ENCODE results near the gene GBX2. TPM values are rescaled to one million over a fixed set of nuclear protein-coding genes. Genes with fewer than 3 reads are reported as not detected.

GBX2 gene
- total RNA-seq, 2 donors from 2014 or later, result not detected

DNA sequence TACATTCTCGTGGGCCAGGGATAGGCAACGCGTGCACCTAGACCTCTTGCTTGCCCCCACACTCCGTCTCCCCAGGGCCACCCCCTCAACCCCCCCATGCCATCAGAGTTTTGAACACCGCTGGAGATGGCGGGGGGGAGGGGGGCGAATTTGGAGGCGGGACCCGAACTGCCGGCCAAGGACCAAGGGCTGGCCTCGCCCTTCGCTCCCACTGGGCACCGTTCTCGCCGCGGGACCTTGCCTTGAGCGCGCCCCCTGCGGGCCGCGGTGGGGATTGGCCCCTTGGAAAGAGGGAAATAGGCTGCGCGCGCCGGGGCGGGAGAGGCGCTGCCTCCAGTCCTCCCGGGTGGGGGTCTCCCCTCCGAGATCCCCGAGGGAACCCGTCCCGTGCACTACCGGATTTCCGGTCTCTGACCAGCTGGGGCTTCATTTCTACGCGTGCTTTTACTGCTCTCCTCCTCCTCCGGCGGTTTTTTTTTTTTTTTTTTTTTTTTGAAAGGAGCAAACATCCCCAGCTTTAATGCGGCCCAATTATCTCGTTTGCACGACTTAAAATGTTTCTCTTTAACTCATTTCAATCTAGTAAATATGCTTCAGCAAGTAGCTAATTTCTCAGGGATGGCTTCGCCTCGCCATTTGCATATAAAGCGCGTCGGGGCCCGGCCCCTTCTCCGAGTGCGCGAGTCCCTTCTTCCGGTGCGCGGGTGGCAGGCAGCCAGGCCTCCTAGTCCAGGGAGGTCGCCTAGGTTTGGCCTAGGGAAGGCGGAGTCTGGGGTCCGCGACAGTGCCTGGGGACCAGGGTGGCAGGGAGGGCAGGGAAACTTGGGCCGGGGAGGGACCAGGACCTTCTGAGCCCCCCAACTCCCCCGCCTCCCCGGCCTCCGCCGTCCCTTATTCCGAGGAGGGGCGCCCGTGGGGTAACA is 10.0 kb upstream of the GBX2 start:
- DNase-seq (peak; percentile 51 to 69), ATAC-seq (replicated peaks in 1 of 2) (peak; percentile 55 to 58)
- peak overlapping the region; percentile 70 to 86 for H3K4me3 Mint-ChIP-seq
- peaks cover 0 to 3% of the 10 kb centered on the region in 2 donors for H3K36me3 Mint-ChIP-seq (ENCODE audit: insufficient read depth in 2 of 2)
- H3K4me1 Mint-ChIP-seq (ENCODE audit: low read depth), result no peaks in the 10 kb centered on the region
- no peaks in the 10 kb centered on the region for H3K9me3 Mint-ChIP-seq
- no peak overlapping the region for H3K27ac Mint-ChIP-seq
- peaks cover 68% of the 10 kb centered on the region for H3K27me3 Mint-ChIP-seq (ENCODE audit: low read depth)

DNA sequence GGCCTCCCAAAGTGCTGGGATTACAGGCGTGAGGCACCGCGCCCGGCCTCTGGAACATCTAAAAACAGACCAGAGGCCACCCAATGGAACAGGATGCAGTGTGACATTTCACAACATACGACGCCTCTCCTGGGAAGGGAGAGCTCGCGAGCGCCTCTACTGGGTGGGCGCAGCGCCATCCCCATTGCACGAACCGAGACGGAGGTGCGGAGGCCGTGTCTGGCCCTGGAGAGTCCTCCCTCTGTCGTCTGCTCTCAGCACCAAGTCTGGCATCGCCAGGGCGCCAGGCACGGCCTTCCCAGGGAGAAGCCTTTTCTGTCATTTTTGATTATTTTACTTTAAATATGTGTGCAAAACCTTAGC is 9.4 kb upstream of the GBX2 start:
- Mint-ChIP-seq H3K27ac (no peak overlapping the region), H3K36me3 (ENCODE audit: insufficient read depth in 2 of 2) (peaks cover 0 to 3% of the 10 kb centered on the region in 2 donors), H3K4me1 (ENCODE audit: low read depth) (no peaks in the 10 kb centered on the region), H3K27me3 (ENCODE audit: low read depth) (peaks cover 62% of the 10 kb centered on the region), H3K9me3 (no peaks in the 10 kb centered on the region), H3K4me3 (no peak overlapping the region)
- ATAC-seq (replicated peaks in 1 of 2), result peak; percentile 65 to 66
- DNase-seq, result peak; percentile 42 to 60

DNA sequence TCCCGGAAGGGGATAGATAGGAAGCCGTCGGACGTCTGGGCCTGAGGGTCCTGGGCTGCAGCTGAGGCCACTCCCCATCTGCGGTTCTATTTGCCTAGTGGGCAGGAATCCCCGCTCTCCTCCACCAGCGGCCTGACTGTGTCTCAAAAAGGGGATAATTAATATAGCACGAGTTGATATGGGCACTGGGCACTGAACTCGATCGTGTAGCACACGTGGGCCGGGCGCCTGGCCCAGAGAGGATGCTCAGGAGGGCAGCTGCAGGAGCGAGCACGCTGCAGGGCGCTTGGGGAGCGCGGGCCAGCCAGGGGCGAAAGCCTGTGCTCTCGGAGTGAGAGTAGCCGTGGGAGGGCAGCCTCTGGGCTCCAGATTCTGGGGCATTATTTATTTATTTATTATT is 8.8 kb upstream of the GBX2 start:
- no peaks in the 10 kb centered on the region for H3K4me1 Mint-ChIP-seq (ENCODE audit: low read depth)
- no peak for DNase-seq
- no peak overlapping the region for H3K27ac Mint-ChIP-seq
- H3K36me3 Mint-ChIP-seq (ENCODE audit: insufficient read depth in 2 of 2), result peaks cover 0 to 3% of the 10 kb centered on the region in 2 donors
- H3K4me3 Mint-ChIP-seq, result no peak overlapping the region
- no peak for ATAC-seq (replicated peaks in 1 of 2)
- peaks cover 61% of the 10 kb centered on the region for H3K27me3 Mint-ChIP-seq (ENCODE audit: low read depth)
- H3K9me3 Mint-ChIP-seq, result no peaks in the 10 kb centered on the region

DNA sequence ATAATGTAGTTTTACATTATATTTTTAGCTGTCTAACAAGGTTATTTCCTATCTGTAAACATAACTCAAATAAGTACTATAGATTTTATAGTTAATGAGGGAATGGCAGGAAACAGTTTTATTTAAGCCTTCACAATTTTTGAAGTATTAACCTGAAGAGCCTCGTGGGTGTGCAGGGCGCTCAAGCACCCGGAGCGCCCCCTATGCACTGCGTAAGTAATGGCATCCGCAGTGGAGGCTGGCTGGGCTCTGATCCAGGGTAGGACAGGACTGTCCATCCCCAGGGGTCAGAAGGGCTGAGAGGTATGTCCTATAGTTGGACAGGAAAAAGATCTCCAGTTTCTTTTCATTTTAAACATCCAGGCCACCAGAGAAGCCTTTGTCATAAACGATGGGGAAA is 8.2 kb upstream of the GBX2 start:
- Mint-ChIP-seq H3K27ac (no peak overlapping the region), H3K36me3 (ENCODE audit: insufficient read depth in 2 of 2) (peaks cover 0 to 3% of the 10 kb centered on the region in 2 donors), H3K4me1 (ENCODE audit: low read depth) (no peaks in the 10 kb centered on the region), H3K9me3 (no peaks in the 10 kb centered on the region), H3K4me3 (no peak overlapping the region), H3K27me3 (ENCODE audit: low read depth) (peaks cover 67% of the 10 kb centered on the region)
- ATAC-seq (replicated peaks in 1 of 2), result peak in 1 of 2 donors; percentile 48
- DNase-seq, result no peak

DNA sequence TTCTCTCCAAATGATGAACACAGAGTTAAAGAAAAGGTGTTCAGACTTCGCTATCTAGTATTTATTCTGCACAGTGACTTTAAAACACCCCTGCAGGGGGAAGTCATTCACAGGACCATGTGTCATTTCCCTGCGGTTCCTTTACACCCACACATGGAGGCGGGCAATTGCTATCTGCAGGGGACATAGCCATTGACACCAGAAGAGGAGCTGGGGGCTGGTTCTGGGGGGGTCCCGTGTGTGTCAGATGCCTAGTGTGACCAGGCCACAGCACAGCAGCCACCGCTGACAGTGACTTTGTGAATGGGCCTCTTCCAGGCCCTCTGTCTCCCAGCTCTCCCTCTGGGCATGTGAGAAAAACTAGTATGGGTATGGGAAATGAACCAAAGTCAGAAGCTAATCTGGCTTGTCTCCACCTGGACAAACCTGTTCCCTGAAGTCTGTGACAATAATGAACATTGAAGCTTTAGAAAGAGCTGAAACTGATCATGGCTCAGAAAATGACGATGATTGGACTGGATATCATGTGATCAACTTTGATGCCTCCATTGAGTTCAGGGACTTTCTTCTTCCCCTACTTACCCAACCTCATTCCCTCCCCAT is 7.5 kb upstream of the GBX2 start:
- H3K27ac Mint-ChIP-seq, result no peak overlapping the region

DNA sequence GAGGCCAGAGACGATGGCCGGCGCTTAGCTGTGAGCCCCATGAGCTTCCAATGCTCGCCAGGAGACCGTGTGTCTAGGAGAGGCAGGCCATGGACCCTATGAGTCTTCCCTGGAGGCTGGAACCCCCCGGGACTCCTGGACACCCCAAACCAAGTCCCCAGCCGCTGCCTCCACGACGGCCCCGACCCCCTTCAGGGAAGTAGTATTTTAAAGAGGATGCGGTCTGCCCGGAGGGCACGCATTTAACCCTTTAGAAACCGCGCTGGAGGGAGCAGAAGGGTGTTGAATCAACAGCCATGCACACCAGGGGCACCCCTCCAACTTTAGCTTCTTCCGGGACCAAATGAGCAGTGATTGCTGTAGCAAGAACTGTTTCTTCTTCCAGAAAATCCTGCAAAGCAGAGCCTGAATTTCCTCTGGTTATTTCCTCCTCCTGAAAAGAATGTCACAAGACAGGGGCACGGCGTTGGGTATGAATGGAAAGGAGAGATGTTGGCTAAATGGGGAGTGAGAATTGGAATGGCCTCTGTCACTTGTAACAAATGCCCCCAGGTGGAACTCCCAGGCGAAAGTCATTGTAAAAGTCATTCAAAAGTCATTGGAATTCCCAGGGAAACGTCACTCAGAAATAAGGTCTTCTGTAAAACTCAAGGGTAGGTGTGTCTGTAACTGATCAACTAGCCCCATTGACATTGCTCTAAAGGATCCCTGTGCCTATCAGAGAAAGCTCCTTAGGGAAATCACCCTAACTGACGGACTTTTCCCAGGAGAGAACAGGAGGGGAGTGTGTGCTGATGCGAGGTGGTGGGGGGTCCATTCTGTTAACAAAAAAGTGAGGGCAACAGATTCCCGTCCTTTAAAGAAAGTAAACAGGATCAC is 5.8 kb upstream of the GBX2 start:
- H3K27ac Mint-ChIP-seq, result no peak overlapping the region
- H3K4me1 Mint-ChIP-seq (ENCODE audit: low read depth), result no peaks in the 10 kb centered on the region
- peaks cover 72% of the 10 kb centered on the region for H3K27me3 Mint-ChIP-seq (ENCODE audit: low read depth)
- H3K36me3 Mint-ChIP-seq (ENCODE audit: insufficient read depth in 2 of 2), result peaks cover 0 to 3% of the 10 kb centered on the region in 2 donors
- H3K4me3 Mint-ChIP-seq, result no peak overlapping the region
- ATAC-seq (replicated peaks in 1 of 2) (no peak), DNase-seq (no peak)
- H3K9me3 Mint-ChIP-seq, result no peaks in the 10 kb centered on the region

More for the DNA sequence above, 7.5 kb upstream of the GBX2 start:
- Mint-ChIP-seq H3K9me3 (no peaks in the 10 kb centered on the region), H3K27me3 (ENCODE audit: low read depth) (peaks cover 65% of the 10 kb centered on the region), H3K4me1 (ENCODE audit: low read depth) (no peaks in the 10 kb centered on the region), H3K4me3 (no peak overlapping the region), H3K36me3 (ENCODE audit: insufficient read depth in 2 of 2) (peaks cover 0 to 3% of the 10 kb centered on the region in 2 donors)
- DNase-seq (no peak), ATAC-seq (replicated peaks in 1 of 2) (peak; percentile 31 to 36)

DNA sequence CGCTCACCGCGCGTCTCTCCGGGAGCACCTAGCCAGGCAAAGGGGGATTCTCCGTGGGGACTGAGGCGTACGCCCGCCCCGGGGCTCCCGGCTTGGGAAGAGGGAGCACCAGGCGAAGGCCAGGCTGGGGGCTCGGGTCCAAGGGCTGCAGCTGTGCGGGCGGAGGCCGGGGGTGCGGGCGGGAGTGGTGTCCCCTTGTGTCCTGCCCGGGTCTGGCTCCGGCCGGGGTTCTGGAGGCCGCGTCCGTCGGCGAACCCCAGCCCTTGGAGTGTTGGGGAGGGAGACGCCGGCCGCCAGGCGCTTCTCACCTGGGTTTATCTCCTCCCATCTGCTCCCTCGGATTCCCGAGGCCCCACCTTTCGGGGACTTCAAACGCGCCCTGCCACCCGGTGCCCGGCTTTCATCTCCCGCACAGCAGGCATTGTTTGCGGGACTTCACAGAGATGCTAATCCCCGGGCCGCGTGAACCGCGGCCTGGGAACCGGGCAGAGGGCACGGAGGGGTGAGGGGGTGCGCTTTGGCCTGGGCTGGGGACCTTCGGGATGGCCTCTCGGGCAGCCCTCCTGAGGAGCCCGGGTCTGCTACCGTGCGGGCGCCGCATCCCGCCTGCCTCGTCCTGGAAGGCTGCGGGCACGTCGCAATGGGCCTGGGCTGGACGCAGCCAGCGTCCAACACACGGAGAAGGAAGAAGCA is 5.0 kb upstream of the GBX2 start:
- no peak for DNase-seq
- peaks cover 69% of the 10 kb centered on the region for H3K27me3 Mint-ChIP-seq (ENCODE audit: low read depth)
- H3K9me3 Mint-ChIP-seq, result no peaks in the 10 kb centered on the region
- H3K27ac Mint-ChIP-seq, result no peak overlapping the region
- H3K36me3 Mint-ChIP-seq (ENCODE audit: insufficient read depth in 2 of 2), result no peaks in the 10 kb centered on the region
- no peak overlapping the region for H3K4me3 Mint-ChIP-seq
- H3K4me1 Mint-ChIP-seq (ENCODE audit: low read depth), result no peaks in the 10 kb centered on the region
- ATAC-seq (replicated peaks in 1 of 2), result no peak

DNA sequence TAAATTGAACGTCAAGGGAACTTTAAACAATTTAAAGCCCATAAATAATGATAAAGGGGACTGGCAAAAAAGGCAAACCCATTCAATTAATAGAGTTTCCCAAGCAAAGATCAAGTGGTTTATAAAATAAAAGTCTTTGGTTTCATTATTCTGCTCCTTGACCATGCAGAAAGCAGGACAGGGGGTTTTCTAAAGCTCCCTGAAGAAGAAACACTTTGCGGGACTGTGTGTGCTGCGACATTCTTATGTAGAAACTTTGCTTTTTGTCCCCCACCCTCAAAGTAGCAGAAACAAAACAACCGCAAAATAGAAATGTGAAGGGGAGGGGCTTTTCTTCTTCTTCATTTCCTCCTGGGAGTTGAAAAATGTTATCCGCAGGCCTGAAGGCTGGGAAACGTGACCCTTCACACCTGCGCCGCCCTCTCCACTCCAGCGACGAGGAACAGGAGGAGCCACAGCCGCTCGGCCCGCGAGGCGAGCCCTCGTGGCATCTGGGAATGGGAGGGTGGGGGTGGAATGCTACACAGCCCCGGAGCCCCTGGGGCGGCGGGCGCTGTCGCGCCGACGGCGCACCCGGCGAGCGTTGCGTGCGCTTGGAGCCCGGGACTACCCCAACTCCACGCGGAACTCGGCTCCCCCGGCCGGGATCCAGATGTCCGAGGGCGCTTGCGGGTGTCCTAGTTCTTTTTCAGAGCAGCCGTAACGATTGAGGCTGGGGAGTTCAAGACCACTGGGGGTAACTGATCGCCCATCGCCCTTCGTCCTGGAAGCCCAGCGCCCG is 4.3 kb upstream of the GBX2 start:
- Mint-ChIP-seq H3K36me3 (ENCODE audit: insufficient read depth in 2 of 2) (no peaks in the 10 kb centered on the region), H3K9me3 (no peaks in the 10 kb centered on the region), H3K27ac (peak overlapping the region; percentile 34), H3K4me3 (no peak overlapping the region), H3K4me1 (ENCODE audit: low read depth) (no peaks in the 10 kb centered on the region), H3K27me3 (ENCODE audit: low read depth) (peaks cover 67% of the 10 kb centered on the region)
- DNase-seq (no peak), ATAC-seq (replicated peaks in 1 of 2) (no peak)

DNA sequence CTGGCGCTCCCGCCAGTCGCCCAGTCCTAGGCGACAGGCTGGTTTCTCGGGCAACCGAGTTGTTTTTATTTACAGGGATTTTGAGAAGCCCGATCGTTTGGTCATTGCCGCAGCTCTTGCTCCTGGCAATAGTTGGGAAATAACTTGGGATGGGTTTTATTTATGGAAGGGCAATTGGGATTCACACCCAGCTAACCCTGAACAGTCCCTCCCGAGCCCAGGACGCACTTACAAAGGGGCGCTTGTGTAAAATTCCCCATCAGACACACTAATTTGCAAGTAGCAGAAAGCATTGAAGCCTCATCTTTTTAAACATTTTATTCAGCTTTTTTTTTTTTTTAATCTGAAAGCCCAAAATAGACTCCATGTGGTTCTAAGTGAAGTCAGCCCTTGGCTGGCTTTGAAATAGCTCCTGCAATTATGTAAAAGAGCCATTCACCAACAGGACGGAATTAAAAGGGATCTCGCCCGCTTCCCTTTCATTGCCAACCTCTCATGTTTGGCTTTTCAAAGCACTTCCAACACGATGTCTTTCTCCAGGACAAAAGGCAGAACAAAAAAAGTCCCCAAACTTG is 3.6 kb upstream of the GBX2 start:
- peaks cover 2% of the 10 kb centered on the region for H3K4me1 Mint-ChIP-seq (ENCODE audit: low read depth)
- peaks cover 67% of the 10 kb centered on the region for H3K27me3 Mint-ChIP-seq (ENCODE audit: low read depth)
- H3K27ac Mint-ChIP-seq, result peak overlapping the region; percentile 34
- peaks cover 0 to under 1% of the 10 kb centered on the region in 2 donors for H3K36me3 Mint-ChIP-seq (ENCODE audit: insufficient read depth in 2 of 2)
- DNase-seq, result no peak
- H3K9me3 Mint-ChIP-seq, result no peaks in the 10 kb centered on the region
- no peak overlapping the region for H3K4me3 Mint-ChIP-seq
- no peak for ATAC-seq (replicated peaks in 1 of 2)

DNA sequence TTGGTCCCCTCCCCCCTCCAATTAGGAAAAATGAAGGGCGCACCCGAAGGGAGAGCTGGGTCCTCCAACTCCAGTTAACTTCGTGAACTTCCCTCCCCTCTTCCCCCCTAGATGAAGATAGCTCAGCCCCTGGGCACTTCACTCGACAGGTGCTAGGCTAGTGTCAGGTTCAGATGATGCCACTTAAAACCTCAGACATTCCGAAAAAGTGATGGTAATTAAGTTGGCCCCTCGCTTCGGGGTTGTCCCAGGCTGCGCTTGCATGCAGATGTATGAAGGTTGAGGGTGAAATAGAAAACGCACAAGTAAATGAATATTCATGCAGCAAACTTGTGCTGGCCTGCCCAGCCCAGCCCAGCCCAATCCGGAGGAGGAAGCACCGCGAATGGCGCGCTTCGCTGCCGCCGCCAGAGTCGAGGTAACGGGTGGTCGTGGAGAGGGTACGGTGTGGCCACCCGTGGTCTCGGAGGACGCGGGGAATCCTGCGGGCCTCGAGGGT is 3.0 kb upstream of the GBX2 start:
- Mint-ChIP-seq H3K27me3 (ENCODE audit: low read depth) (peaks cover 67% of the 10 kb centered on the region), H3K9me3 (no peaks in the 10 kb centered on the region), H3K4me3 (no peak overlapping the region), H3K27ac (no peak overlapping the region), H3K4me1 (ENCODE audit: low read depth) (peaks cover 7% of the 10 kb centered on the region), H3K36me3 (ENCODE audit: insufficient read depth in 2 of 2) (peaks cover 0 to 2% of the 10 kb centered on the region in 2 donors)
- DNase-seq (no peak), ATAC-seq (replicated peaks in 1 of 2) (no peak)

DNA sequence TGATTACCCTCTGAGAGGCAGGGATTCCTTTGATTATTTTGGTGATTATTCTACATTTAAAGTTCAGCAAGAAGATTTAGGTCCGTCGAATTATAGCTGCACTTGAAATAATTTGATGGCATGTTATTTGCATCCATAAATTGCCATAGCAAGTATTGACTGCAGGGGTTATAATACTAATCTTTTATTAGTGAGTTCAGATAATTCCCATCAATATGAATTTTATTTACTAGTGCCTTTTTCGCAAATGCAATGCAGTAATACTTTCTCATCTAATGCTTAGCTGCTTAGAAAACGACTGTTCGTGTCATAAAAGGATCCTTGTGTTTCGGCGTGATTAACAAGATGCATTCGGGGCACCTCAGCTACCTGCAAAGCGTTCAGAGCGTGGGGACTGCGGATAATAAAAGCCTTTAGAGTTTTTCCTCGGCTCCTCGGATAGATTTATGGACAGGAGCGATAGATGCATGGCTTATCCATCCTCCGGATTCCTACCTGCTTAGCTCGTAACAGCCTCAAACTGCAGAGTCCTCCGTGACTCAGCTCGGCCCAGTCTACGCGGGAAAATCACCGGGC is 2.5 kb upstream of the GBX2 start:
- Mint-ChIP-seq H3K4me3 (no peak overlapping the region), H3K27ac (peak overlapping the region; percentile 79), H3K4me1 (ENCODE audit: low read depth) (peaks cover 10% of the 10 kb centered on the region), H3K9me3 (no peaks in the 10 kb centered on the region), H3K36me3 (ENCODE audit: insufficient read depth in 2 of 2) (peaks cover 0 to 2% of the 10 kb centered on the region in 2 donors), H3K27me3 (ENCODE audit: low read depth) (peaks cover 67% of the 10 kb centered on the region)
- DNase-seq (no peak), ATAC-seq (replicated peaks in 1 of 2) (no peak)

Data from activated T-cell treated with anti-CD3 and anti-CD28 coated beads, Interleukin-2, amount 50 U/mL, for 72 hours (primary cell).